ENCODE results near the gene CLSTN2.

DNA sequence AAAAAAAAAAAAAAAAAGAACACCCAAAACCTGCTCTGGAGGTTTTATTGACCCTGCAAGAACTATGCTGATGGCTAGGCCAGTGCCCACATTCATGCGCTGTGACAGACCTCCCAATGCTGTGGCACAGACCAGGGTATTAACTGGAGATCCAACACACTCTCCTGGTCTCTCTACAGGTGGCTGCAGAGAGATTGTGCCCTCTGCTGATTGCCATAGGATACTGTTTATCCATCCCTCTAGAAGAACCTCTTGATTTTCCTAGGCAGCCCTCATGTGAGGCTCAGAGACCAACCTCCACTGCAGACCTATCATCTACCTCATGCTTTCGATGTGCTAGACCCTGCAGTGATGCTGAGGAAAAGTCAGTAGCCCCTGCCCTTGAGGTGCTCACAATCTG, 617.4 kb downstream of the CLSTN2 start:
- TF ChIP-seq, protein P1, sequence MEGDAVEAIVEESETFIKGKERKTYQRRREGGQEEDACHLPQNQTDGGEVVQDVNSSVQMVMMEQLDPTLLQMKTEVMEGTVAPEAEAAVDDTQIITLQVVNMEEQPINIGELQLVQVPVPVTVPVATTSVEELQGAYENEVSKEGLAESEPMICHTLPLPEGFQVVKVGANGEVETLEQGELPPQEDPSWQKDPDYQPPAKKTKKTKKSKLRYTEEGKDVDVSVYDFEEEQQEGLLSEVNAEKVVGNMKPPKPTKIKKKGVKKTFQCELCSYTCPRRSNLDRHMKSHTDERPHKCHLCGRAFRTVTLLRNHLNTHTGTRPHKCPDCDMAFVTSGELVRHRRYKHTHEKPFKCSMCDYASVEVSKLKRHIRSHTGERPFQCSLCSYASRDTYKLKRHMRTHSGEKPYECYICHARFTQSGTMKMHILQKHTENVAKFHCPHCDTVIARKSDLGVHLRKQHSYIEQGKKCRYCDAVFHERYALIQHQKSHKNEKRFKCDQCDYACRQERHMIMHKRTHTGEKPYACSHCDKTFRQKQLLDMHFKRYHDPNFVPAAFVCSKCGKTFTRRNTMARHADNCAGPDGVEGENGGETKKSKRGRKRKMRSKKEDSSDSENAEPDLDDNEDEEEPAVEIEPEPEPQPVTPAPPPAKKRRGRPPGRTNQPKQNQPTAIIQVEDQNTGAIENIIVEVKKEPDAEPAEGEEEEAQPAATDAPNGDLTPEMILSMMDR (conservative IDR thresholded peaks at IDR 0.05; ENCODE audit: low read depth, low read length): 0 out of 2 replicates have a peak, but pooled peaks have one; percentile 9
- no peak for TF ChIP-seq EZH2phosphoT487 (IDR thresholded peaks at IDR 0.05; ENCODE audit: borderline replicate concordance, low read length)

Measured in PC-3 (cell line).